Transverse colon (tissue), 4 donors: ENCODE measurements around the gene MB. TPM values are rescaled to one million over a fixed set of nuclear protein-coding genes. Genes with fewer than 3 reads are reported as not detected.

Source experiments
- DNase-seq: peaks from one replicate; pipeline ENCODE4 v3.0.0-alpha.2; 2019
- H3K27ac ChIP-seq, 4 donors: fragments of 200-600 bp; sonication (generic); 2 replicates each; pipeline ENCODE4 v1.5.1; 2016 to 2018; ENCODE audit warnings: inconsistent platforms in 4 of 4
- H3K27me3 ChIP-seq: fragments of 200-600 bp; sonication (generic); 2 replicates; pipeline ENCODE4 v1.5.1; 2017; ENCODE audit warnings: inconsistent platforms
- H3K36me3 ChIP-seq, 4 donors: fragments of 200-600 bp; sonication (generic); 2 replicates each; pipeline ENCODE4 v1.5.1; 2017 to 2019; ENCODE audit warnings: inconsistent platforms in 4 of 4
- H3K4me1 ChIP-seq, 4 donors: fragments of 200-600 bp; sonication (generic); 2 replicates each; pipeline ENCODE4 v1.5.1; 2017 to 2020; ENCODE audit warnings: inconsistent platforms in 4 of 4
- H3K4me3 ChIP-seq, 4 donors: fragments of 200-600 bp; sonication (generic); 1 replicate in 1 of 4; 2 replicates in 3 of 4; pipeline versions ENCODE4 v1.5.1 to v1.6.1; 2017 to 2019; ENCODE audit warnings: inconsistent platforms in 4 of 4
- H3K9me3 ChIP-seq, 2 donors: fragments of 200-600 bp; sonication (generic); 2 replicates each; pipeline ENCODE4 v1.5.1; 2017 to 2019; ENCODE audit warnings: inconsistent platforms in 2 of 2
- EP300 ChIP-seq: sonication (generic); formaldehyde crosslinking; IDR thresholded peaks from one replicate; pipeline ENCODE4 v1.6.1; 2017; ENCODE audit warnings: antibody characterized with exemption, low read depth
- POLR2A ChIP-seq: fragments of 450-650 bp; IDR thresholded peaks from one replicate; pipeline ENCODE4 v1.6.1; 2016; ENCODE audit warnings: antibody characterized with exemption, mild to moderate bottlenecking, moderate library complexity
- POLR2AphosphoS5 ChIP-seq, 3 donors: sonication (generic); formaldehyde crosslinking; IDR thresholded peaks; one replicate each; pipeline ENCODE4 v1.6.1; 2016; ENCODE audit warnings: antibody characterized with exemption in 3 of 3
- WGBS, 2 donors: methylation state at CpG; one replicate each; pipeline ENCODE4 v1.1.5; 2018; ENCODE audit warnings: low coverage in 1 of 2; 5-methylcytosine and 5-hydroxymethylcytosine counted together
- in situ Hi-C, 4 donors: fragments of 200-750 bp; cut with MboI; loops; one replicate each; pipeline versions ENCODE4 v1.15.0 to v1.15.1; 2017; ENCODE audit warnings: low sequenced_read_pairs in 3 of 4, low pct_ligation_motif_present in 1 of 4, low pct_unique_long_range_greater_than_20kb in 1 of 4
- intact Hi-C: fragments of 100-400 bp; cut with DNase I; formaldehyde crosslinking; loops from one replicate; pipeline ENCODE4 v1.15.1; 2023; ENCODE audit warnings: low total_unique reads
- total RNA-seq, 4 donors: library from RNA; depleted of rRNA; stranded (reverse); fragments of >200 nt; gene quantifications; one replicate each; pipeline ENCODE4 v1.1.0, GENCODE V29; 2016
- TF ChIP-seq, protein P1 (sequence below), 5 experiments: fragments of 200-600 bp in 3 of 5; fragments of 450-650 bp in 2 of 5; sonication (generic) in 3 of 5; IDR thresholded peaks; 1 replicate in 2 of 5; 2 replicates in 3 of 5; pipeline ENCODE4 v1.5.1; 2016 to 2017; ENCODE audit warnings: antibody characterized with exemption in 5 of 5, inconsistent platforms in 3 of 5, mild to moderate bottlenecking in 2 of 5, moderate library complexity in 1 of 5

MB gene
- total RNA-seq, 4 donors from 2014 or later = 9.0 to 37.0 (median 15.7) TPM; not detected in 1

GRCh38 chr22:35661464-35661863 is 44.3 kb upstream of the MB start:
- intact Hi-C loops (no loop called here), in situ Hi-C loops (no loop called here)
- WGBS, 2 donors = 58 to 65% methylated on average over 2 of the region's 2 CpGs
- Histone ChIP-seq H3K27ac (peak overlapping the region; percentile 47 to 75 (median 70)), H3K4me3 (no peak overlapping the region), H3K36me3 (peaks cover 0 to 51% (median 15%) of the 10 kb centered on the region in 4 donors), H3K4me1 (peaks cover 6 to 38% (median 22%) of the 10 kb centered on the region in 4 donors), H3K9me3 (peaks cover 0 to 3% of the 10 kb centered on the region in 2 donors), H3K27me3 (no peaks in the 10 kb centered on the region)
- TF ChIP-seq, protein P1, sequence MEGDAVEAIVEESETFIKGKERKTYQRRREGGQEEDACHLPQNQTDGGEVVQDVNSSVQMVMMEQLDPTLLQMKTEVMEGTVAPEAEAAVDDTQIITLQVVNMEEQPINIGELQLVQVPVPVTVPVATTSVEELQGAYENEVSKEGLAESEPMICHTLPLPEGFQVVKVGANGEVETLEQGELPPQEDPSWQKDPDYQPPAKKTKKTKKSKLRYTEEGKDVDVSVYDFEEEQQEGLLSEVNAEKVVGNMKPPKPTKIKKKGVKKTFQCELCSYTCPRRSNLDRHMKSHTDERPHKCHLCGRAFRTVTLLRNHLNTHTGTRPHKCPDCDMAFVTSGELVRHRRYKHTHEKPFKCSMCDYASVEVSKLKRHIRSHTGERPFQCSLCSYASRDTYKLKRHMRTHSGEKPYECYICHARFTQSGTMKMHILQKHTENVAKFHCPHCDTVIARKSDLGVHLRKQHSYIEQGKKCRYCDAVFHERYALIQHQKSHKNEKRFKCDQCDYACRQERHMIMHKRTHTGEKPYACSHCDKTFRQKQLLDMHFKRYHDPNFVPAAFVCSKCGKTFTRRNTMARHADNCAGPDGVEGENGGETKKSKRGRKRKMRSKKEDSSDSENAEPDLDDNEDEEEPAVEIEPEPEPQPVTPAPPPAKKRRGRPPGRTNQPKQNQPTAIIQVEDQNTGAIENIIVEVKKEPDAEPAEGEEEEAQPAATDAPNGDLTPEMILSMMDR (IDR thresholded peaks at IDR 0.05) = no peak
- TF ChIP-seq POLR2AphosphoS5 (IDR thresholded peaks at IDR 0.05) = no peak
- no peak for TF ChIP-seq POLR2A
- no peak for TF ChIP-seq EP300
- no peak for DNase-seq

GRCh38 chr22:35660291-35661127 is 43.4 kb upstream of the MB start:
- intact Hi-C loops = no loop called here
- DNase-seq = peak; percentile 58
- in situ Hi-C loops = no loop called here
- 62 to 71% methylated on average over 1 to 2 of the region's 2 CpGs for WGBS, 2 donors
- H3K36me3 ChIP-seq = peaks cover 0 to 48% (median 15%) of the 10 kb centered on the region in 4 donors
- H3K27ac ChIP-seq = peak overlapping the region; percentile 65 to 75 (median 70)
- H3K4me3 ChIP-seq = no peak overlapping the region
- H3K27me3 ChIP-seq = no peaks in the 10 kb centered on the region
- peaks cover 0 to 3% of the 10 kb centered on the region in 2 donors for H3K9me3 ChIP-seq
- peaks cover 6 to 38% (median 22%) of the 10 kb centered on the region in 4 donors for H3K4me1 ChIP-seq
- TF ChIP-seq EP300 (no peak), POLR2A (no peak), POLR2AphosphoS5 (IDR thresholded peaks at IDR 0.05) (no peak)
- TF ChIP-seq, protein P1 (IDR thresholded peaks at IDR 0.05) = no peak

DNA sequence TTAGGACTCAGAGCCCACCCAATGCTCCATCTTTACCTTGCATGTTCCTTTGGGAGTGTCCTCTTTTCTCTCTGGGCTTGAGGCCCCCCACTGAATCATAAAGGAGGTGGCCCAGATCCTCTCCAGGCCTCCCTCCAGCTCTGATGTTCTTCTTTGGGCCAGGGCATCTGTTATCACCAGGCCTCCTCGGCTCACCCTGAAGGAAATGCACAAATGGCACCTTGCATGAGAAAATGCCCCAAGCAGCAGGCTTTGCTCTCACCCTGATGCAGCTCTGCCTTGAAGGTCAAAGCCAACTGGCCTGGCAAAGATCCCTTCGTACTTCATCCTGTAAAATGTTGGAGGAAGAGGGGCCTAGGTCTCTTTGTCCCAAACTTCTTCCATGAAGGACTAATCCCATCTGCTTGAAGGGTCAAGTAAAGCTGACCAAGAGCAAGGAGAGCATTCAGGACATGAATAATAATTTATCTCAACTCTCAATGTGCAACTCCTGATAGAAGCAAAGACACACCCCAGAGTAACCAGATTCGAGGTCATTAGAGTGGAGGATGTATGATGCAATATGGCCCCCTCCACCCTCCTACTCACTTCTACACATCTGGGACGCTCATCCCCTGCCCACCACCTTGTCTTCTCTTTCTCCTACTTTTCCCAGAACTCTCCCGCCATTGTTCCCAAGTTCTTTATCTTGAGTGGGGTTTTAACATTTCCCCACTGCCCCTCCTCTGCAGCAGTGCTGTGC is 40.6 kb upstream of the MB start:
- Histone ChIP-seq H3K4me3 (no peak overlapping the region), H3K4me1 (peaks cover 6 to 29% (median 22%) of the 10 kb centered on the region in 4 donors), H3K9me3 (no peaks in the 10 kb centered on the region), H3K27me3 (no peaks in the 10 kb centered on the region), H3K36me3 (peaks cover 0 to 42% (median 15%) of the 10 kb centered on the region in 4 donors), H3K27ac (no peak overlapping the region)
- WGBS, 2 donors = 70 to 72% methylated on average over 4 to 5 of the region's 5 CpGs
- intact Hi-C loops = no loop called here
- in situ Hi-C loops = no loop called here
- TF ChIP-seq EP300 (no peak), POLR2AphosphoS5 (IDR thresholded peaks at IDR 0.05) (no peak), POLR2A (no peak)
- TF ChIP-seq, protein P1 (IDR thresholded peaks at IDR 0.05) = no peak
- DNase-seq = no peak

DNA sequence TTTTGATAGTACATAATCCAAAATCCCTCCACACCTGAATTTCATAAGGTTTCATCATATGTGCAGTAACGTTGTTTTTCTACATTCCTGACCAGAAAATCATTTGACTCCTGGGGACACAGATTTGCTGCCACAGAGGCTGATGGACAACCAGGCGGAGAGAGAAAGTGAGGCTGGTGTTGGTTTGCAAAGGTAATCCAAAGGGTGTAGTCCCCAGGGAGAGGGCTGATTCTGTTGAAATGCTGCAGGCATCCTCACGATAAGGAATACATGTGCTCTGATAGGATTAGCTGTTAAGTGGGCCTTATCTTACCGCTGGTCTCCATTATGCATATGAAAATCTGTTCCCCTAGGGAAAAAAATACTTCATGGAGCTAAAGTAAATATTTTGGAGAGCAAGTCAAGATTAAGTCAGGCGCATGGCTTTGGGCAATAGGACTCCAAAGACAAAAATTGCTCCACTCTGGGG is 39.2 kb upstream of the MB start:
- TF ChIP-seq EP300 (no peak), POLR2AphosphoS5 (IDR thresholded peaks at IDR 0.05) (no peak), POLR2A (no peak)
- TF ChIP-seq, protein P1 (IDR thresholded peaks at IDR 0.05) = no peak
- no peak for DNase-seq
- H3K36me3 ChIP-seq = peaks cover 0 to 42% (median 15%) of the 10 kb centered on the region in 4 donors
- WGBS, 2 donors = 90 to 93% methylated on average over 5 of the region's 5 CpGs
- in situ Hi-C loops (no loop called here), intact Hi-C loops (no loop called here)
- H3K4me3 ChIP-seq = no peak overlapping the region
- H3K27me3 ChIP-seq = no peaks in the 10 kb centered on the region
- peaks cover 6 to 15% (median 13%) of the 10 kb centered on the region in 4 donors for H3K4me1 ChIP-seq
- H3K9me3 ChIP-seq = no peaks in the 10 kb centered on the region
- no peak overlapping the region for H3K27ac ChIP-seq
